Measurements from ENCODE around the gene TPK1. TPM values are rescaled to one million over a fixed set of nuclear protein-coding genes. Genes with fewer than 3 reads are reported as not detected.

Gene TPK1
- total RNA-seq, 1 experiment from 2014 or later: 3.1 TPM

DNA sequence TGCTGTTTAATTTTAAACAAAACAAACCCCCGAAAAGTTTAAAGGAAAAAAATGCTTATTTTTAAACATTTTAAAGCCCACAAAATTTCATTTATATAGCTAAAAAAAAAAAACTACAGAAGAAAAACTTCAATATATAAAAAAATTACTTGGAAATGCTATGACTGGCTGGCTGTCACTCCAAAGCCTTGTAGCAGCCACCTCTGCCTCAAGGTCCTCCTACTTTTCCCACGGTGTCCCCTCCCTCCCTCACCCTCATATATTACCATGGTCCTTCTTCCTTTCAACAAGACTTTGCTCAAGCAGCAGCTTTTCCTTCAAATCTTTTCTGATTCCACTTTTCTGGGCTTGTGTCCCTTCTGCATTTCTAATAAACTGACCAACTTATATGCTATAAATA, 122.0 kb downstream of the TPK1 start:
- no peaks in the 10 kb centered on the region for H3K23me2 ChIP-seq (ENCODE audit: insufficient read length, low read depth, low read length, poor library complexity, severe bottlenecking)
- H3K4me1 Mint-ChIP-seq: peaks cover 0 to 5% of the 10 kb centered on the region in 2 experiments; a peak in 1 of 4 replicates
- no peaks in the 10 kb centered on the region for H3K27me3 Mint-ChIP-seq (ENCODE audit: low read depth)
- no peak overlapping the region for H2BK5ac ChIP-seq (ENCODE audit: insufficient read length, low read length)
- no peak overlapping the region for H3K14ac ChIP-seq (ENCODE audit: insufficient read depth, low read length)
- H2AK5ac ChIP-seq (ENCODE audit: insufficient read length, low read length): no peak overlapping the region
- H2AFZ ChIP-seq (ENCODE audit: low read length): no peak overlapping the region
- TF ChIP-seq, protein P1, sequence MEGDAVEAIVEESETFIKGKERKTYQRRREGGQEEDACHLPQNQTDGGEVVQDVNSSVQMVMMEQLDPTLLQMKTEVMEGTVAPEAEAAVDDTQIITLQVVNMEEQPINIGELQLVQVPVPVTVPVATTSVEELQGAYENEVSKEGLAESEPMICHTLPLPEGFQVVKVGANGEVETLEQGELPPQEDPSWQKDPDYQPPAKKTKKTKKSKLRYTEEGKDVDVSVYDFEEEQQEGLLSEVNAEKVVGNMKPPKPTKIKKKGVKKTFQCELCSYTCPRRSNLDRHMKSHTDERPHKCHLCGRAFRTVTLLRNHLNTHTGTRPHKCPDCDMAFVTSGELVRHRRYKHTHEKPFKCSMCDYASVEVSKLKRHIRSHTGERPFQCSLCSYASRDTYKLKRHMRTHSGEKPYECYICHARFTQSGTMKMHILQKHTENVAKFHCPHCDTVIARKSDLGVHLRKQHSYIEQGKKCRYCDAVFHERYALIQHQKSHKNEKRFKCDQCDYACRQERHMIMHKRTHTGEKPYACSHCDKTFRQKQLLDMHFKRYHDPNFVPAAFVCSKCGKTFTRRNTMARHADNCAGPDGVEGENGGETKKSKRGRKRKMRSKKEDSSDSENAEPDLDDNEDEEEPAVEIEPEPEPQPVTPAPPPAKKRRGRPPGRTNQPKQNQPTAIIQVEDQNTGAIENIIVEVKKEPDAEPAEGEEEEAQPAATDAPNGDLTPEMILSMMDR (conservative IDR thresholded peaks at IDR 0.05): no peak
- H3K4me2 ChIP-seq (ENCODE audit: insufficient read depth, insufficient read length, low read length): no peak overlapping the region
- H3K79me1 ChIP-seq (ENCODE audit: insufficient read depth, low read depth, low read length, poor library complexity, severe bottlenecking): no peaks in the 10 kb centered on the region
- no peak overlapping the region for H3K18ac ChIP-seq (ENCODE audit: insufficient read length, low read depth, low read length)
- peak; percentile 28 for DNase-seq
- H3K9ac ChIP-seq (ENCODE audit: extremely low read depth, insufficient read length, low read length): no peak overlapping the region
- H2BK120ac ChIP-seq (ENCODE audit: low read depth, low read length, poor library complexity, severe bottlenecking): no peak overlapping the region
- H3K9me3 Mint-ChIP-seq: peaks cover 7 to 10% of the 10 kb centered on the region in 2 experiments
- H2BK20ac ChIP-seq (ENCODE audit: low read depth, low read length, poor library complexity, severe bottlenecking): no peak overlapping the region
- H3K4ac ChIP-seq (ENCODE audit: low read depth, low read length): no peak overlapping the region
- H4K91ac ChIP-seq (ENCODE audit: insufficient read length, low read depth, low read length): no peak overlapping the region
- H3K23ac ChIP-seq (ENCODE audit: insufficient read length, low read depth, low read length): no peak overlapping the region
- no peak overlapping the region for H3K56ac ChIP-seq (ENCODE audit: insufficient read length, low read depth, low read length)
- H3K79me2 ChIP-seq (ENCODE audit: insufficient read depth, low read length): no peaks in the 10 kb centered on the region
- H4K8ac ChIP-seq (replicated peaks; ENCODE audit: insufficient read length, low read depth, low read length): no peak overlapping the region
- no peak overlapping the region for H3T11ph ChIP-seq (ENCODE audit: low read length)
- H2BK15ac ChIP-seq (ENCODE audit: low read depth, low read length): no peak overlapping the region
- no peak overlapping the region for H3K27ac ChIP-seq (ENCODE audit: insufficient read length, low read depth, low read length)
- H3K27ac Mint-ChIP-seq: no peak overlapping the region
- no peaks in the 10 kb centered on the region for H3K27me3 ChIP-seq (ENCODE audit: insufficient read depth, low read length)
- peaks cover 7 to 14% (median 8%) of the 10 kb centered on the region in 3 experiments; a peak in 5 of 7 replicates for H3K36me3 Mint-ChIP-seq (ENCODE audit: insufficient read depth in 1 of 3, low read depth in 3 of 3)
- no peak overlapping the region for H4K5ac ChIP-seq (ENCODE audit: insufficient read length, low read depth, low read length)
- no CpG with 5 or more reads among the region's 2 CpGs for WGBS (ENCODE audit: extremely low coverage, insufficient read length, low lambda C conversion rate)
- no peaks in the 10 kb centered on the region for H3K4me1 ChIP-seq (ENCODE audit: insufficient read depth, low read length)
- H4K20me1 ChIP-seq (ENCODE audit: control insufficient read depth, insufficient read depth, insufficient read length): no peaks in the 10 kb centered on the region
- no peaks in the 10 kb centered on the region for H3K9me3 ChIP-seq (ENCODE audit: control insufficient read depth, low read depth, low read length)
- no peak overlapping the region for H2BK12ac ChIP-seq (ENCODE audit: insufficient read length, low read depth, low read length)
- H3K4me3 Mint-ChIP-seq: no peak overlapping the region

All from H9 (cell line).